GM21825 (cell line): ENCODE measurements around the gene PAPPA.

Experiments
- ATAC-seq: cut with Tn5 transposase; IDR thresholded peaks from one replicate; pipeline ENCODE4 v1.9.1; 2021; ENCODE audit warnings: mild to moderate bottlenecking, moderate library complexity; ENCODE audit not compliant: unreplicated experiment

PAPPA gene

DNA sequence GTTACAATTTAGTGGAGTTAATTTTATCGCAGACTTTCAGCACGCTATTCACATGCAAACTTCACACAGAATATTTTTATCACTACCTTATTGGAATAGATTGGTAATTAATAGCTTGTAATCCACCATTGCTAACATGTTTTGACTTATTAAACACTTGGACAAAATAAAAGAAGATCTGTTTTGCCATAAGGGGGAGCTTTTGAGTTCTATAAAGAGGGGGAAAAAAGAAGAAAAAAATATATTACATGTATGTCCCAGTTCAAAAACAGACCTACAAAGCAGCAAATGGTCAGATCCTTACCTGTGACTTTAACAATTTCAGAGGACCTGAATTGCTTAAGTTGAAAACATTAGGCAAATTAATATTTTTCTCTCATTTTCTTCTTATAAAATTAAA, 1.2 kb upstream of the PAPPA start:
- ATAC-seq: no peak

DNA sequence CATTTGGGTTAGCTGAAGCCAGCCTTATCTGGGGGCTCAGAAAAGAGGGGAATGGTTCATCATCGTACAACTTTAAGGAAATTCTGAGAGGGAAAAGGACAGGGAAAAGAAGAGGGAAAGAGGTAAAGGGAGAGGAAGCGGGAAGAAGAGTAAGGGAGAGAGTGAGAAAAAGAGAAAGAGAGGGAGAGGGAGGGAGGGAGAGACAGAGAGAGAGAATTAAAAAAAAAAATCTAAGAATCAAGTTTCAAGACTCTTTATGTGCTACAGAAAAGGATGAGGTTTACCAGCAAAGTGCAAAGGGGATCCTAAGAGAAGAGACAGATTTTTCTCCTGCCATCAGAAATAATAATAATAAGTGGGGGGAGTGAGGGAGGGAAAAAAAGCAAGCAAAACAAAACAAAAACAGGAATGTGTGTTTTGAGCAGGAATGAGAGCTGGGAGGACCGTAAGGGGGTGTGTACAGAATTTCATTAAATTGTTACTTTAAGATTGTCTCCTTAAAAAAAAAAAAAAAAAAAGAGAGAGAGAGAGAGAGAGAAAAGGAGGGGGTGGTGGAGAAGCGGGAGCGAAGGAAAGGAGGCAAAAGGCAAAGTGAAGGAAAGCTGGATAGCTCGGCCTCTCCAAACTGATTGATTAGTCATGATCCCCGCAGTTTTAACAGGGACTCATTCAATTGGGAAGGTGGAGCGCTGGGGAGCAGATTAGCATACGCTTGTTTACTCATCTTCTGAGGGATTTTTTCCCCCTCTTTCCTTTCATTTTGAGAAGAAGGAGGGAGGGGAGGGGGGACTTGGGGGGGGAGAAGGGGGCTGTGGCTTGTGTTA, 438 bp upstream of the PAPPA start:
- no peak for ATAC-seq

- ATAC-seq: no peak
These were observed 864 bp downstream of the PAPPA start for GRCh38 chr9:116154334-116154975.

DNA sequence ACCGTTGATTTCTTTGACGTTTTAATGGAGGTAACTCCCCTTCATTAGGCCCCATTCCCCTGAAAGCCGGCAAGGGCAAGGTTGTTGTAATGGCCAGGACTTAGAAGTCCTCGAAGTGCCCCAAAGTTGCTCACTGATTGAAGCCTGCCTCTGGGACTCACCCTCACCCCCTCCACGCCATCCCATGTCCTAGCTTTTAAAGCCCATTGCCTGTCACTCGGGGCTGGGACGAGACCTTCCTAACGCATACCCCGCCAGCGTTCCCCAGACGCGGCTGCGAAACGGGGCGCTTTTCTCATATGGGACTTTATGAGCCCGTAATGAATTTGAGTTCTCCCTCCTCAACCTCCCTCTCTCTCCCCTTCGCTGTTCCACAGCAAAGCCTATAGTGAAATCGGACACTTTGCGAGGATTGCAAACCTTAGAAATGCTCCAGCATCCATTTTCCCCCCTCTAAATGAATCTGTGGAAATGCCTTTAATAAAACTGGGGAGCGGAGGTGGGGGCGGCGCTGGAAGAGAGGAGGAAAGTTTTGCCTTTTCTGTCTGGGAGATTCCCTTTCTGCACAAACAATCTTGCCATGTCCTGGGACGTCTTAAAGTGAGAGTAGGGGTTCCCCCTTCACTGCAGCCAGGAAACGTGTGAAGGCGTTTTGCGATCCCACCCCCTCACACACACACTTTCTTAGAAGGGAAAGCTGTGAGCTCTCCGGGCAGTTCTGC, 1.5 kb downstream of the PAPPA start:
- ATAC-seq: no peak

- no peak for ATAC-seq
These were observed 2.1 kb downstream of the PAPPA start for GRCh38 chr9:116155698-116156039.

GRCh38 chr9:116156621-116157314, 3.2 kb downstream of the PAPPA start:
- ATAC-seq: no peak

DNA sequence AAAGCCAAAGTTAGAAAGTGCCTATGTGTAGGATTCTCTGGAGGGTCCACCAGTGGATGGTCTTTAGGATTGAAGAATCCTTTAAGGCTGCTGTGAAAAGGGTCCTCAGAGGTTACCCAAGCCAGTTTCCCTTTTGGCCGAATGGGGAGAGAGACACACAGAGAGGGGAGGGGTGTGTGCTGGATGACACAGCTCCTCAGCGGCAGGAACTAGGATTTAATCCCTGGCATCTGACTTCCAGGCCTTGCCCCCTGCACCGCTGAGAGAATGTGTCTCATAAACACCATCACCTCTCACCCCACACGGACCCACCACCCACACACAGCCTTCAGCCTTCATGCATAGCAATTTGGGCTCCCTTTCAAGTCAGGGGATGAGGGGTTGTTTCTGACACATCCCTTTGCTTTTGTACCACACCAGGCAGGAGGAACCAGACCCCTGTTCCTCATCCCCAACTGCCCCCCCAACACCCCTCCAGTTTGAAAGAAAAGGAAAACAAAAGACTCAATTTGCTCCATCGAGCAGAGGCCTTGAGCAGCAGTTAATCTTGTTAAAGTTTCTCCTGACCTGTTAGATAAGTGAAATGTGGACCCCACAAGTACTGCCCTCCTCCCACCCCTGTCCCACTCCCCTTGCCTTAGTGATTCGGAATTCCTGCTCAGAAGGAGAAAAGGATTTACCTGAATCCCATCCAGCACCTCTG, 4.0 kb downstream of the PAPPA start:
- ATAC-seq: no peak

DNA sequence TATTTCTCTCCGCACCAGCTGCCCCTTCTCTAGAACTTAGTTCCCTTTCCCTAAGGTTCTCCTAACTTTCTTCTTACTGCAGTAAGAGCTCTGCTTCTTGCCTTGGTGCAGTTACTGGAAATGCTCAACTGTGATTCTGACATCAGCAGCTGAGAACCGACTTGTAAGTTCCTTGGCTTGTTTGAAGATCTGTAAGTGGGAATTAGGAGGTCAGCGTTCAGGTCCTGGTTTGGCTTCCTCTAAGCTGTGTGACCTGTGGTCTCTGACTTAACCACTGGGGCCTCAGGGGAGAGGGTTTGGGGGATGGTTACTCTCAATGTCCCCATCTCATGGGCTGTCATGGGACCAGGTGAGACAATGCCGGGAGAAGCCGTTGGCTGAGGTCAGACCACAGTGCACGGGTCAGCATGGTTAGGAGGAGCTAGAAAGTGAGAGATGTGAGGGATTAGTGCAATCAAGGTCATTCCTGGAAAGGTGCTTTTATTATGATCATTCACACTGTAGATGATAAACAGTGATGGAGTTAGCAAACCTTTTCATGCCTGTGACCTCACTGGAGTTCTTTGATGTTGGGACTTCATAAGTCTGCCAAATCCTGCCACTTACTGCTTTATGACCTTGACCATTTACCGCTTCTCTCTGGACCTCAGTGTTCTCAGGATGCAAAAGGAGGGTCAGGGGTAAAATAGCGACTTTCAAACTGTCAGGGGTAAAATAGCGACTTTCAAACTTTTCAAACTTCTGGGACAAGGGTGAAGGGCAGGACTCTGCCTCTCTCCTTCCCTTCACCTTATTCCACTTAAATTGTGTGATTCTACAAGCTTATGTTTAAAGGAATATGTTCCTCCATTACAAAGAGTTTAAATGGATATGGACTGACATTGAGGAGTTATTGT, 7.3 kb downstream of the PAPPA start:
- no peak for ATAC-seq

DNA sequence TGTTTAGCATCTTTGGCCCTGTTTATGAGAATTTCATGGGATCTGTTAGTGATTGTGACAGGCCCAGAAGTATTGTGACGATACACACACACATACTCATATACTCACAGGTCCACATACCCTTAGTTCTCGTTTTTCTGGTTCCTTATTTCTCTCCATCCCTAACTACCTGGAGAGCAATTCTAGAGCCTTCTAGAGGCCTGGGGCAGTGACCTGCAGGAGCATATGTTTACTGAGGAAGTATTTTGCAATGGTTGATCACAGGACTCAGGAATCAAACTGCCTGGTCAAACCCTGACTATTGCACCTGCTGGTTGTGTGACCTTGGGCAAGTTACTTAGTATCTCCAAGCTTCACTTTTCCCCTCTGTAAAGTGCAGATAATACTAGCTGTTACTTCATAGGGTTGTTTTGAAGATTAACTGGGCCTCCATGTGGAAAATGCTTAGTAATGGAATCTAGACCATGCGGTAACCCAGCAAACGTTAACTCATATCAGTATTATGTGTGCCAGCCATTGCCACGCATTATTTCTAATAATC, 8.7 kb downstream of the PAPPA start:
- ATAC-seq: no peak

- no peak for ATAC-seq
These were observed 9.9 kb downstream of the PAPPA start for GRCh38 chr9:116163293-116164055.

DNA sequence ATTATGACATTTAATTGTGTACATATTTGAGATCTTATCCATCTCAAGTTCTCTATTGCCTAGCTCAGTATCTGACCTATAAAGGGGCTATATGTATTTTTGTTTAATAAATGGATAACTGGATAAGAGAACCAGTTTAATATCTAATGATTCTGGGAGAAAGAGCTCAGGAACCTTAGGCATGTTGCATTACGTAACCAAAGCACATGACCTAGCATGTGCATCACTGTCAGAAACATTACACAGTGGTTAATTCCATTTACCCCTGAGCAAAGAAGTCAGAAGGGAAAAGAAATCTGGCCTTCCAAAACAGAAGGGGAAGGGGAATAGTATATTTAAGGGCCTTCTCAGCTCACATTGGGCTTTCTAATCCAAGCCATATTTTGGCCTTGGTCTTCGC, 12.3 kb downstream of the PAPPA start:
- ATAC-seq: no peak

DNA sequence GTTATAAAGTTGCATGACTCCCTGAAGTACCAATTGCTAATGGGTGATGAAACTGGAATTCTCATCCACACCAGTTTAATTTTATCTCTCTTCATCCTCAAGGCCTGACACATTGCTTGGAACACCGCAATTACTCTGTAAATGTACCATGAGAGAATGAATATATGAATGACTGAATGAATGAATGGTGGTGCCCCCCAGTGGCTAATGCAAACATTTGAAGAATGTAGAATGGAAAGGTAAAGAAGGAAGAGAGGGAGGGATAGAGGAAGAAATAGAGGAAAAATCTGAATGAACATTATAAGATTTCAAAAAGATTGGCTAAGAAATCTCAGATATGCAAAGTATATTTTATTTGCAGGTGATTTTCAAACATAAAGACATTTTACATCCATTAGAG, 13.1 kb downstream of the PAPPA start:
- no peak for ATAC-seq

GRCh38 chr9:116168231-116168630, 14.6 kb downstream of the PAPPA start:
- no peak for ATAC-seq

GRCh38 chr9:116172216-116172615, 18.6 kb downstream of the PAPPA start:
- ATAC-seq: no peak

GRCh38 chr9:116174347-116174746, 20.8 kb downstream of the PAPPA start:
- no peak for ATAC-seq

DNA sequence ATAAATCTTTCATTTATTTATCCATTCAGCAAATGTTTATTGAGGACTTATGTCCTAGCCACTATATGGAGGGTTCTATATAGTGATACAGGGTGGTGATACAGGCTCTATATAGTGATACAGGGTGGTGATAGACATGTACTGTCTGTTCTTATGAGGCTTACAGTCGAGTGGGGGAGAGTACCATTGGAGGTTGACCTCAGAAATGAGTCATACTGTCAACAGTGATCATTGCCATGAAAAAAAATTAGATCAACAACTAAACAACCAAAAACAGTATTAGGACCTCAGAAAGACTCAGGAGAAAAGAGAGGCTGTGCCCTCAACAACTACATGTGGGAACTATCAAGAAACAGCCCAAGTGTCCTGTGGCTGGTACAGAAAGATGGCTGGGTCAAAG, 22.0 kb downstream of the PAPPA start:
- no peak for ATAC-seq

DNA sequence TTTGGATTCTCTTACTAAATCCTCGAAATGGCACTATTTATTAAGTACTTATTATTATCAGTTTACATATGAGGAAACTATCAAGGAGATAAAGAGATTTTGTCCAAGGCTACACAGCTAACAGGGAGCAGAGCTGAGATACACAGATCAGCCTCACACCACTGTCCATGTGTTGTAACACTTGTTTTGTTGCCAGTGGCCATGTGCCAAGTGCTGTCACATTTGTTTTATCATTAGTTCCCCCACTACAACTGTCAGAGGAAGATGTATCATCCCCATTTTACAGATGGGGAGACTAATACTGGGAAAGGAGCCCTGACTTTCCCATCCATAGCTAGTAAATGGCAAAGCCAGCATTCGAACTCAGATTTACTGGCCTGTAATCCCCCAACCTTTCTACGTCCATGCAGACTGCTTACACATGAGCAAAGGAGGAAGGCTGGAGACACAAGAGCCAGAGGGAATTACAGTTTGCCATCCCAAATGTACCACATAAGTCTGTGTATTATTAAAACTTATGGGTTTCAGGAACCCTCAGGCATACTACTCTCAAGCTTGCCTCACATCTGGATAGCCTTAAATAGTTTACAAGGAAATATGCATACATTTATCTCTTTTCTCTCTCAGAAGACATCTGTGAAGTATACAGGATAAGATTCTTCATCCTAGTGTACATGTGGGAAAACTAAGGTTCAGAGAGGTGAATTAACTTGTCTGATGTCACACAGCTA, 25.1 kb downstream of the PAPPA start:
- no peak for ATAC-seq

DNA sequence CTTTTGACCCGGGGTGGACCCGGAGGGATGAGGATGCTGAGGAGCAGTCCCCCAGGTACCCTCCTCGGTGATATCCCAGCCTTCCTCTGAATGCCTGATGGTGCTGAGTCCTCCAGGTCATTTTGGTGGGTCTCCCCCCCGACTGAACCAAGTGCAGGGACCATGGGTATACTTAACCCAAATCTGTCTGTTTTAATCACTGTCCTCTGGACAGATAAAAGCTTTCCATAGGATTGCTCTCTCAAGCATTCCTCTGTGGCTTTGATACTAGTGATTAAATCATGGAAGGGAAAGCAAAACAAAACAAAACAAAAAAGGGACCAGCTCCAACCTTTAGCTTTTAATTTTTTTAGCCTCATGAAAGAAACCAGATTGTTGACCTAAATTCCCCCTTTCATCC, 26.0 kb downstream of the PAPPA start:
- no peak for ATAC-seq
